Smooth muscle cell (in vitro differentiated cells): ENCODE results near the gene SP110. TPM values are rescaled to one million over a fixed set of nuclear protein-coding genes. Genes with fewer than 3 reads are reported as not detected.

Source experiments
- DNase-seq: peaks from one replicate; lab custom pipeline; 2025; ENCODE audit not compliant: unreplicated experiment; lab: John Stamatoyannopoulos, UW
- H2AFZ ChIP-seq: fragments of 200-600 bp; sonication (generic); 2 replicates; pipeline ENCODE4 v1.6.0; 2016; ENCODE audit warnings: antibody characterized with exemption, low read depth, mild to moderate bottlenecking
- H3F3A ChIP-seq: fragments of 200-600 bp; sonication (generic); 2 replicates; pipeline ENCODE4 v1.6.0; 2017; ENCODE audit warnings: antibody characterized with exemption, low read depth
- H3K27ac ChIP-seq: fragments of 200-600 bp; sonication (generic); 2 replicates; pipeline ENCODE4 v1.5.1; 2016; ENCODE audit warnings: low read depth, mild to moderate bottlenecking
- H3K27me3 ChIP-seq: fragments of 200-600 bp; sonication (generic); 2 replicates; pipeline ENCODE4 v1.6.1; 2016; ENCODE audit warnings: low read depth, mild to moderate bottlenecking
- H3K36me3 ChIP-seq: fragments of 200-600 bp; sonication (generic); 2 replicates; pipeline ENCODE4 v1.5.1; 2016; ENCODE audit warnings: low read depth
- H3K4me1 ChIP-seq: fragments of 200-600 bp; sonication (generic); 2 replicates; pipeline ENCODE4 v1.5.1; 2016; ENCODE audit warnings: low read depth
- H3K4me2 ChIP-seq: fragments of 200-600 bp; sonication (generic); 2 replicates; pipeline ENCODE4 v1.6.0; 2016; ENCODE audit warnings: mild to moderate bottlenecking
- H3K4me3 ChIP-seq: fragments of 200-600 bp; sonication (generic); 2 replicates; pipeline ENCODE4 v1.5.1; 2016; ENCODE audit warnings: mild to moderate bottlenecking
- H3K79me2 ChIP-seq: fragments of 200-600 bp; sonication (generic); 2 replicates; pipeline ENCODE4 v1.6.0; 2016; ENCODE audit warnings: low read depth, mild to moderate bottlenecking
- H3K9ac ChIP-seq: fragments of 200-600 bp; sonication (generic); 2 replicates; pipeline ENCODE4 v1.6.0; 2016; ENCODE audit warnings: low read depth
- H3K9me3 ChIP-seq: fragments of 200-600 bp; sonication (generic); replicated peaks from 2 replicates; pipeline ENCODE4 v1.5.1; 2016; ENCODE audit warnings: low read depth
- H4K20me1 ChIP-seq: fragments of 200-600 bp; sonication (generic); 2 replicates; pipeline ENCODE4 v1.6.0; 2016; ENCODE audit warnings: low read depth
- WGBS: methylation state at CpG from one replicate; pipeline ENCODE4 v1.1.7; 2016; ENCODE audit warnings: low lambda C conversion rate; 5-methylcytosine and 5-hydroxymethylcytosine counted together
- polyA plus RNA-seq: library from polyadenylated mRNA; unstranded; fragments of >200 nt; fragmentation: Nextera tagmentation; extraction: Ambion mirVana; gene quantifications from 2 replicates; pipeline ENCODE4 v1.2.1, GENCODE V29; 2016
- total RNA-seq: library from RNA; depleted of rRNA; stranded (reverse); fragments of >200 nt; gene quantifications from 2 replicates; pipeline ENCODE4 v1.2.3, GENCODE V29; 2014
- TF ChIP-seq, protein P1 (sequence below): fragments of 200-600 bp; sonication (generic); IDR thresholded peaks from 2 replicates; pipeline ENCODE4 v1.5.1; 2017; ENCODE audit warnings: borderline replicate concordance, mild to moderate bottlenecking, antibody characterized with exemption; ENCODE audit not compliant: insufficient read depth, poor library complexity, severe bottlenecking

Gene SP110
- total and polyA plus RNA-seq, 2 experiments from 2014 or later = 3.2 to 5.6 TPM

DNA sequence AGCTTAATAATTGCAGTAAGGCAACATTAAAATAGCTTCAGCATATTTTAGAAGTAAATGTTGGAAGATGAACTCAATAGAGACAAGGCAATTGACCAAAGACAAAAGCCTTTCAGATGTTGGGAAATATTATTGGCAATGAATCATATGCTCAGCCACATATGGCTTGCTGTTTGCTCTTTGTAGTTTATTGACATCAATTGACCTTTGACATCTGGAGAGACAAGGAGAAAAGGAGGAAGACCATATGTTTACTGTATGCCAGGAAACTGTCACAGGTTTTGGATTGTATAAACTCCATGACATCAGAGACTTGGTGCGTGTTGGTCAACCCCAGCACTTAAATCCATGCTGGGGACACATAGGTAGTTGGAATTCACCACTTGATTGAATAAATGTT is 90.4 kb downstream of the SP110 start:
- no peaks in the 10 kb centered on the region for H3K36me3 ChIP-seq
- no peak overlapping the region for H3K4me2 ChIP-seq
- TF ChIP-seq, protein P1, sequence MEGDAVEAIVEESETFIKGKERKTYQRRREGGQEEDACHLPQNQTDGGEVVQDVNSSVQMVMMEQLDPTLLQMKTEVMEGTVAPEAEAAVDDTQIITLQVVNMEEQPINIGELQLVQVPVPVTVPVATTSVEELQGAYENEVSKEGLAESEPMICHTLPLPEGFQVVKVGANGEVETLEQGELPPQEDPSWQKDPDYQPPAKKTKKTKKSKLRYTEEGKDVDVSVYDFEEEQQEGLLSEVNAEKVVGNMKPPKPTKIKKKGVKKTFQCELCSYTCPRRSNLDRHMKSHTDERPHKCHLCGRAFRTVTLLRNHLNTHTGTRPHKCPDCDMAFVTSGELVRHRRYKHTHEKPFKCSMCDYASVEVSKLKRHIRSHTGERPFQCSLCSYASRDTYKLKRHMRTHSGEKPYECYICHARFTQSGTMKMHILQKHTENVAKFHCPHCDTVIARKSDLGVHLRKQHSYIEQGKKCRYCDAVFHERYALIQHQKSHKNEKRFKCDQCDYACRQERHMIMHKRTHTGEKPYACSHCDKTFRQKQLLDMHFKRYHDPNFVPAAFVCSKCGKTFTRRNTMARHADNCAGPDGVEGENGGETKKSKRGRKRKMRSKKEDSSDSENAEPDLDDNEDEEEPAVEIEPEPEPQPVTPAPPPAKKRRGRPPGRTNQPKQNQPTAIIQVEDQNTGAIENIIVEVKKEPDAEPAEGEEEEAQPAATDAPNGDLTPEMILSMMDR = no peak
- WGBS = 95% methylated on average over 1 of the region's 1 CpG
- H3K9me3 ChIP-seq = no peaks in the 10 kb centered on the region
- H3K79me2 ChIP-seq = no peaks in the 10 kb centered on the region
- H3F3A ChIP-seq = no peaks in the 10 kb centered on the region
- no peak for DNase-seq
- no peak overlapping the region for H3K27ac ChIP-seq
- no peaks in the 10 kb centered on the region for H3K27me3 ChIP-seq
- H3K9ac ChIP-seq = no peak overlapping the region
- no peak overlapping the region for H3K4me3 ChIP-seq
- H2AFZ ChIP-seq = no peak overlapping the region
- no peaks in the 10 kb centered on the region for H3K4me1 ChIP-seq
- H4K20me1 ChIP-seq = no peaks in the 10 kb centered on the region

DNA sequence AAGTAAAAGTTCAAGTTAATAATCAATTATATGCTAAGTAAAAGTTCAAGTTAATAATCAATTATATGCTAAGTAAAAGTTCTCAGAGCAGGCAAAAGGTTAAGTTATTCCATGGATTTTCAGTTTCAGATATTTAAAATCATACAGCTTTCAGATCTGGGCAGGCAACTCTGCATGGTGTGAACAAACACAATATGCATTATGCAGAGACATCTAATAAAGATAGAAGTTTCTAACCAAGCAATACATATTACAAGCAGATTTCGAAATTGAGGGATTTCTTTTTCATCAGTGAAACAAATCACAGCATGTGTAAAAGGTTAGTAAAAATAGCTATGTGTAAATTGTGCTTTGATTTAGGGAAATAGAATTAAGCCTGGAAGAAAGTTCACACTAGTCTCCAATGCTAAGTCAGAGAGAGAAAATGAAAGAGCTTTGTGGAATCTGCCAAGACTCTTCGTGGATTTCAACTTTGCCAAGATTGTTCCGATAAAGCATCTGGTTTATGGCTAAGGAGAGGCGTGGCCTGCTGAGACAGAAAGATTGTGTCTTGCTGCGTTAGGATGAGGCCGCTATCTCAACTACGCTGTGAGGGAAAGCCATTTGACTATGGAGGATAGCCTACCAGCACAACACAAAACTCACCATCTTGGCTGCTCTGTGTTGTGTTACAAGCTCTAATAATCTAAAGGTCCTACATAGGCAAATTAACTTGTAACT is 91.0 kb downstream of the SP110 start:
- no peak overlapping the region for H3K4me3 ChIP-seq
- WGBS = 86% methylated on average over 7 of the region's 7 CpGs
- H3K4me1 ChIP-seq = no peaks in the 10 kb centered on the region
- H3F3A ChIP-seq = no peaks in the 10 kb centered on the region
- H3K27me3 ChIP-seq = no peaks in the 10 kb centered on the region
- H3K79me2 ChIP-seq = no peaks in the 10 kb centered on the region
- no peaks in the 10 kb centered on the region for H3K36me3 ChIP-seq
- TF ChIP-seq, protein P1 = no peak
- H4K20me1 ChIP-seq = no peaks in the 10 kb centered on the region
- H3K4me2 ChIP-seq = no peak overlapping the region
- H3K27ac ChIP-seq = no peak overlapping the region
- DNase-seq = no peak
- no peak overlapping the region for H2AFZ ChIP-seq
- no peak overlapping the region for H3K9ac ChIP-seq
- H3K9me3 ChIP-seq = no peaks in the 10 kb centered on the region

DNA sequence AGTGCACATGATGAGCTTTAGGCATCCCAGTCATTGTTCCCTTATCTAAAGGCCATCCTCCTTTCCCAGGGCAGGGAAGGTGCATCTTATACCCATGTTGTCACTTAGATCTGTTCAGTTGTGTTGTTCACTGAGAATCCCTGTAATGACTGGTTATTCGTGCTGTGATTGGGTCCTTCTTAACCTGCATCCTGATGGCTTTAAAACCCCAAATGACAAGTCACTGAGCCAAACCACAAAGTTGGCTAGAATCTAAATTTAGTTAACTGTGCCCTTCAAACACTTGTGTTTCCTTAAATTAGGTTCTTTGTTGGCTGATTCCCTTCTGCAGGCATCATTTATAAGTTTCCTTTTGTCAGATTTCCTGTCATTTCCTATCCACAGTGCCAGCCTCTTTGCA is 92.6 kb downstream of the SP110 start:
- Histone ChIP-seq H3K27ac (no peak overlapping the region), H3K4me2 (no peak overlapping the region), H3K36me3 (no peaks in the 10 kb centered on the region), H4K20me1 (no peaks in the 10 kb centered on the region), H3F3A (no peaks in the 10 kb centered on the region), H3K4me3 (no peak overlapping the region), H3K9me3 (no peaks in the 10 kb centered on the region), H3K4me1 (no peaks in the 10 kb centered on the region), H3K9ac (no peak overlapping the region), H2AFZ (no peak overlapping the region), H3K27me3 (no peaks in the 10 kb centered on the region), H3K79me2 (no peaks in the 10 kb centered on the region)
- WGBS = 91% methylated on average over 1 of the region's 1 CpG
- TF ChIP-seq, protein P1 = no peak
- DNase-seq = no peak
